Transverse colon (tissue), 4 donors: Measurements from ENCODE around the gene WSB2.

Source experiments
- CTCF ChIP-seq, 5 experiments: fragments of 200-600 bp in 3 of 5; fragments of 450-650 bp in 2 of 5; sonication (generic) in 3 of 5; IDR thresholded peaks; 1 replicate in 2 of 5; 2 replicates in 3 of 5; pipeline ENCODE4 v1.5.1; 2016 to 2017; ENCODE audit warnings: antibody characterized with exemption in 5 of 5, inconsistent platforms in 3 of 5, mild to moderate bottlenecking in 2 of 5, moderate library complexity in 1 of 5
- POLR2AphosphoS5 ChIP-seq, 3 donors: sonication (generic); formaldehyde crosslinking; IDR thresholded peaks; one replicate each; pipeline ENCODE4 v1.6.1; 2016; ENCODE audit warnings: antibody characterized with exemption in 3 of 3

GRCh38 chr12:118023301-118023860, 37.6 kb downstream of the WSB2 start:
- TF ChIP-seq POLR2AphosphoS5 (IDR thresholded peaks at IDR 0.05) (no peak), CTCF (IDR thresholded peaks at IDR 0.05) (no peak)
